ENCODE data around the gene SPAG17.

- TF ChIP-seq POLR2AphosphoS5 (IDR thresholded peaks at IDR 0.05; ENCODE audit: low read depth, low read length) (no peak), CTCF (IDR thresholded peaks at IDR 0.05) (no peak)
These were observed 17.1 kb upstream of the SPAG17 start for GRCh38 chr1:118202076-118202608.
